Right ventricle myocardium superior (tissue), 1 donor: ENCODE results near the gene SPRY4. TPM values are rescaled to one million over a fixed set of nuclear protein-coding genes. Genes with fewer than 3 reads are reported as not detected.
"Not testable (repeated sequence)": the region's sequence is repeated elsewhere in the genome, so short reads cannot be mapped to it uniquely, and the experiment has no call there.

Experiments used
- ATAC-seq: fragments of 200-7000 bp; cut with Tn5 transposase; one replicate; pipeline ENCODE4 v1.9.1; 2020; ENCODE audit warnings: mild to moderate bottlenecking; ENCODE audit not compliant: poor library complexity
- DNase-seq: peaks from one replicate; pipeline ENCODE4 v3.0.0-alpha.2; 2020
- intact Hi-C: fragments of 100-400 bp; cut with DNase I; formaldehyde crosslinking; loops from one replicate; pipeline ENCODE4 v1.11.2; 2022
- long read RNA-seq: library from polyadenylated mRNA; unstranded; transcript quantifications from one replicate; pipeline ENCODE4 v2.0.0, GENCODE V29; 2021
- total RNA-seq: library from RNA; stranded (reverse); fragmentation: NEBNext Ultra II Directional; extraction: Animal tissue kit (Norgen Biotek cat#: 25700); gene quantifications from one replicate; pipeline ENCODE4 v1.2.1, GENCODE V29; 2021
- donor health status: DM: no; HTN: yes; CAD: no; lungs with severe emphysema.

SPRY4 gene
- 9.7 TPM for total RNA-seq
- long read RNA-seq, full-length matches to known transcripts: 9 of 11 reads
- long read RNA-seq, partial matches to known transcripts: 0 of 11 reads
- long read RNA-seq, other reads (novel, unspliced or antisense): 2 of 11 reads

GRCh38 chr5:142324871-142325724 is at the start of gene SPRY4:
Gene SPRY4 (minus strand): TSS chr5:142325021. CDS start chr5:142315108, 9,913 bp downstream.
- DNase-seq (peak; percentile 95), ATAC-seq (peak; percentile 84)
- intact Hi-C loops: loop anchor here (5.0 kb wide), 1 partner anchor 222 kb away; no protein-coding TSS in a partner anchor

GRCh38 chr5:142368529-142368928 is 43.7 kb upstream of the SPRY4 start:
- ATAC-seq (no peak), DNase-seq (no peak)
- intact Hi-C loops: no loop called here

- DNase-seq (no peak), ATAC-seq (no peak)
- intact Hi-C loops: no loop called here
These were observed 41.2 kb upstream of the SPRY4 start for GRCh38 chr5:142366007-142366406.

- ATAC-seq: no peak
- intact Hi-C loops: no loop called here
- DNase-seq: peak; percentile 66
These were observed 39.7 kb upstream of the SPRY4 start for GRCh38 chr5:142364251-142365145.

- DNase-seq: no peak
- intact Hi-C loops: no loop called here
- ATAC-seq: no peak
These were observed 38.8 kb upstream of the SPRY4 start for GRCh38 chr5:142363619-142363963.

- ATAC-seq, intact Hi-C loops, DNase-seq: not testable (repeated sequence)
These were observed 37.4 kb upstream of the SPRY4 start for GRCh38 chr5:142362193-142362592.

- no peak for ATAC-seq
- intact Hi-C loops: no loop called here
- no peak for DNase-seq
These were observed 35.8 kb upstream of the SPRY4 start for GRCh38 chr5:142360607-142361120.

GRCh38 chr5:142360051-142360498 is 35.3 kb upstream of the SPRY4 start:
- intact Hi-C loops: no loop called here
- ATAC-seq: no peak
- DNase-seq: no peak

GRCh38 chr5:142358648-142359047 is 33.8 kb upstream of the SPRY4 start:
- intact Hi-C loops: loop anchor here (5.0 kb wide), 1 partner anchor 189 kb away; no protein-coding TSS in a partner anchor
- ATAC-seq (no peak), DNase-seq (no peak)

GRCh38 chr5:142358121-142358520 is 33.3 kb upstream of the SPRY4 start:
- no peak for DNase-seq
- intact Hi-C loops: loop anchor here (5.0 kb wide), 1 partner anchor 189 kb away; no protein-coding TSS in a partner anchor
- no peak for ATAC-seq

GRCh38 chr5:142357469-142358090 is 32.8 kb upstream of the SPRY4 start:
- ATAC-seq: no peak
- intact Hi-C loops: loop anchor here (5.0 kb wide), 1 partner anchor 190 kb away; no protein-coding TSS in a partner anchor
- no peak for DNase-seq

- ATAC-seq (peak; percentile 88), DNase-seq (peak; percentile 93)
- intact Hi-C loops: loop anchor here (5.0 kb wide), 1 partner anchor 190 kb away; no protein-coding TSS in a partner anchor
These were observed 32.1 kb upstream of the SPRY4 start for GRCh38 chr5:142356716-142357468.

- intact Hi-C loops: loop anchor here (5.0 kb wide), 1 partner anchor 191 kb away; no protein-coding TSS in a partner anchor
- ATAC-seq (peak; percentile 13), DNase-seq (no peak)
These were observed 31.5 kb upstream of the SPRY4 start for GRCh38 chr5:142356349-142356715.

GRCh38 chr5:142353071-142353472 is 28.3 kb upstream of the SPRY4 start:
- no peak for DNase-seq
- ATAC-seq: no peak
- intact Hi-C loops: no loop called here

- DNase-seq: no peak
- intact Hi-C loops: no loop called here
These were observed 25.2 kb upstream of the SPRY4 start for GRCh38 chr5:142350021-142350420.

GRCh38 chr5:142346706-142347105 is 21.9 kb upstream of the SPRY4 start:
- DNase-seq (no peak), ATAC-seq (no peak)
- intact Hi-C loops: no loop called here

More at GRCh38 chr5:142350021-142350420, 25.2 kb upstream of the SPRY4 start:
- ATAC-seq: no peak

GRCh38 chr5:142344915-142345314 is 20.1 kb upstream of the SPRY4 start:
- not testable (repeated sequence) for ATAC-seq

GRCh38 chr5:142343531-142343930 is 18.7 kb upstream of the SPRY4 start:
- intact Hi-C loops: no loop called here
- no peak for DNase-seq
- ATAC-seq: no peak

More at GRCh38 chr5:142344915-142345314, 20.1 kb upstream of the SPRY4 start:
- DNase-seq, intact Hi-C loops: not testable (repeated sequence)
